Measurements from ENCODE around the gene GSN. TPM values are rescaled to one million over a fixed set of nuclear protein-coding genes. Genes with fewer than 3 reads are reported as not detected.

The GSN gene
- total RNA-seq, 2 experiments from 2014 or later, result 1.9 to 2.2 TPM

DNA sequence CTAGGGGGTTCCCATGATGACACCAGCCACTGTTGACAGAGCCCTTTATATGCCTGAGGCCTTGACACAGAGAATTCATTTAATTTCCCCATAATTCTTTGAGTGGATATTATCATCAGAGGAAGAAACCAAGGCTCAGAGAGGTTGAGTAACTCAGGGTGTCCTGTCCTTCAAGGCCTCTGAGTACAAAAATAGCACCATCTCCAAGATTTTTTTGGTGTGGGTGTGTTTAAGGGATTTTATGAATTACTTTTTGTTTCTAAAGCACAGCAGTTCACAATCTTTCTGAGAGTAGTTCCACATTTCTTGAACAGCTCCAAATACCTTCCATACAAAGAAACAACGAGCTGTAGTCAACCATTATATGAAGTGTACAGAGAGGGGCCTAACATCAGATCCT is 6.2 kb upstream of the GSN start:
- no peak for ATAC-seq
- H3K27me3 Mint-ChIP-seq, result peaks cover 2% of the 10 kb centered on the region
- H3K27ac Mint-ChIP-seq, result no peak overlapping the region
- H3K4me3 Mint-ChIP-seq, result no peak overlapping the region
- ChIA-PET CTCF (interaction anchor here (0.9 to 2.7 kb wide), 3 partner anchors 17 to 138 kb away, joined by 3 to 11 read pairs (median 3); no protein-coding TSS in a partner anchor), POLR2A (no interaction called here)
- TF ChIP-seq, protein P1, sequence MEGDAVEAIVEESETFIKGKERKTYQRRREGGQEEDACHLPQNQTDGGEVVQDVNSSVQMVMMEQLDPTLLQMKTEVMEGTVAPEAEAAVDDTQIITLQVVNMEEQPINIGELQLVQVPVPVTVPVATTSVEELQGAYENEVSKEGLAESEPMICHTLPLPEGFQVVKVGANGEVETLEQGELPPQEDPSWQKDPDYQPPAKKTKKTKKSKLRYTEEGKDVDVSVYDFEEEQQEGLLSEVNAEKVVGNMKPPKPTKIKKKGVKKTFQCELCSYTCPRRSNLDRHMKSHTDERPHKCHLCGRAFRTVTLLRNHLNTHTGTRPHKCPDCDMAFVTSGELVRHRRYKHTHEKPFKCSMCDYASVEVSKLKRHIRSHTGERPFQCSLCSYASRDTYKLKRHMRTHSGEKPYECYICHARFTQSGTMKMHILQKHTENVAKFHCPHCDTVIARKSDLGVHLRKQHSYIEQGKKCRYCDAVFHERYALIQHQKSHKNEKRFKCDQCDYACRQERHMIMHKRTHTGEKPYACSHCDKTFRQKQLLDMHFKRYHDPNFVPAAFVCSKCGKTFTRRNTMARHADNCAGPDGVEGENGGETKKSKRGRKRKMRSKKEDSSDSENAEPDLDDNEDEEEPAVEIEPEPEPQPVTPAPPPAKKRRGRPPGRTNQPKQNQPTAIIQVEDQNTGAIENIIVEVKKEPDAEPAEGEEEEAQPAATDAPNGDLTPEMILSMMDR (IDR thresholded peaks at IDR 0.05), result no peak
- DNase-seq, result no peak
- no peaks in the 10 kb centered on the region for H3K36me3 Mint-ChIP-seq (ENCODE audit: low read depth)
- no peaks in the 10 kb centered on the region for H3K4me1 Mint-ChIP-seq (ENCODE audit: low read depth)
- H3K9me3 Mint-ChIP-seq, result no peaks in the 10 kb centered on the region
- intact Hi-C loops (cut with micrococcal nuclease), result no loop called here

DNA sequence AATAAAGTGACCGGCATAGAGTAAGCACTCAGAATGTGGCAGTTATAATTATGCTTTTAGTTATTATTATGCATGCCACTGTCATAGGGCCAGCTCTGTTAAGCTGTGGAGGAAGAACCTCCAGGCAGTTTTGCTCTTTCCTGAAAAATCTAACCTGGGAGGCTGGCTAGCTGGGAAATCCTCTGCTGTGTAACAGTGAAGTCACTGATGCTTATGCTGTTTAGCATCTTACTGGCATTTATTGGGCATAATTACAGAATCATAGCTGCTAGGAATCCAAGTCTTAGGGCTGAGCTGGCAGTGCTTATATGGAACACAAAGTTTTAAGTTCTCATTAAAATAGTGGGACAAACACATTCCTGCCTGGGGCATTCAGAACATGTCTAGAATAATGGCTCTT is 5.5 kb upstream of the GSN start:
- Mint-ChIP-seq H3K27ac (no peak overlapping the region), H3K9me3 (no peaks in the 10 kb centered on the region), H3K4me3 (no peak overlapping the region), H3K36me3 (ENCODE audit: low read depth) (no peaks in the 10 kb centered on the region), H3K4me1 (ENCODE audit: low read depth) (no peaks in the 10 kb centered on the region), H3K27me3 (peaks cover 4% of the 10 kb centered on the region)
- ChIA-PET POLR2A (no interaction called here), CTCF (interaction anchor here (0.6 to 2.7 kb wide), 4 partner anchors 16 to 137 kb away, joined by 3 to 11 read pairs (median 3); no protein-coding TSS in a partner anchor)
- ATAC-seq (no peak), DNase-seq (no peak)
- intact Hi-C loops (cut with micrococcal nuclease), result no loop called here
- TF ChIP-seq, protein P1 (IDR thresholded peaks at IDR 0.05), result no peak

DNA sequence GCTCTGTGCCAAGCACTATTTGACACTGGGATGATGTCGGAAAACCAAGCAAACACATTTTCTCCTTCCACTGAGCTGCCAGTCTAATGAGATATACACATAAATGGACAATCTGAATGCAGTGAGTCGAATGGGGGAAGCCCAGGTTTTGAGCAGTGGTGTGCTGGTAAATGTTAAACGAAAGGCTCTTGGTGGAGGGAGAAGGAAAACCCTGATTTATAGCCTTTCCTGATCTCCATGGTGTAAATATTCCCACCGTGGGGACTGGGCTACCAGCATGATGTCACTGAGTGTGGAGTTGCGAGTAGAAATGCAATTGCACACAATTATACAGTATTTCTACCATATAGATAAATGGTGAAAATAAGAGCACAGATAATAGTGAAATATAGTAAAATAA is 5.0 kb upstream of the GSN start:
- ATAC-seq (no peak), DNase-seq (no peak)
- Mint-ChIP-seq H3K4me3 (no peak overlapping the region), H3K9me3 (no peaks in the 10 kb centered on the region), H3K27me3 (peaks cover 7% of the 10 kb centered on the region), H3K27ac (no peak overlapping the region), H3K4me1 (ENCODE audit: low read depth) (peaks cover 2% of the 10 kb centered on the region), H3K36me3 (ENCODE audit: low read depth) (no peaks in the 10 kb centered on the region)
- CTCF ChIA-PET, result interaction anchor here (0.6 to 1.5 kb wide), 2 partner anchors 16 to 137 kb away, joined by 3 read pairs; no protein-coding TSS in a partner anchor
- POLR2A ChIA-PET, result no interaction called here
- TF ChIP-seq, protein P1 (IDR thresholded peaks at IDR 0.05), result no peak
- intact Hi-C loops (cut with micrococcal nuclease), result no loop called here

DNA sequence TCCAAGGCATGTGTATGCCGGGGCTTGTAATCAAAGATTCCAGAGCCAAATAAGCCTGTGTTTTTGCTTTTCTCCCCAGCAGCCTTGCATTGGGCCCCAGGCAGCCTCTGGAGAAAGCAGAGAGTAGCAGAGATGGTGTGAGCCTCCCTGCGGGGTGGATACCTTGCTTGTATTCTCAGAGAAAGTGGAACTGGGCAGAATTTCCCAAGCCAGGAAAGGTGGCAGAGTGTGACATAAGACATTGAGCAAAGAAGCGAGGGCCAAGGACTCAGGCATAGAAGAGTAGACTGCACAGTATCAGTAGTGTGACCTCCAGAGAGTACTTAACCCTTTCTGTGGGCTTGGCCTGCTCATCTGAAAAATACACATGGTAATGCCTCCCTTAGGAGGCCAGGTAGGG is 1.6 kb upstream of the GSN start:
- H3K4me3 Mint-ChIP-seq, result no peak overlapping the region
- ChIA-PET POLR2A (interaction anchor here (1.5 kb wide), 1 partner anchor 9 kb away, joined by 3 read pairs; no protein-coding TSS in a partner anchor), CTCF (no interaction called here)
- intact Hi-C loops (cut with micrococcal nuclease), result no loop called here
- DNase-seq, result no peak
- no peaks in the 10 kb centered on the region for H3K9me3 Mint-ChIP-seq
- H3K27ac Mint-ChIP-seq, result no peak overlapping the region
- no peak for ATAC-seq
- H3K4me1 Mint-ChIP-seq (ENCODE audit: low read depth), result peaks cover 13% of the 10 kb centered on the region
- H3K36me3 Mint-ChIP-seq (ENCODE audit: low read depth), result no peaks in the 10 kb centered on the region
- peaks cover 13% of the 10 kb centered on the region for H3K27me3 Mint-ChIP-seq
- TF ChIP-seq, protein P1 (IDR thresholded peaks at IDR 0.05), result no peak

DNA sequence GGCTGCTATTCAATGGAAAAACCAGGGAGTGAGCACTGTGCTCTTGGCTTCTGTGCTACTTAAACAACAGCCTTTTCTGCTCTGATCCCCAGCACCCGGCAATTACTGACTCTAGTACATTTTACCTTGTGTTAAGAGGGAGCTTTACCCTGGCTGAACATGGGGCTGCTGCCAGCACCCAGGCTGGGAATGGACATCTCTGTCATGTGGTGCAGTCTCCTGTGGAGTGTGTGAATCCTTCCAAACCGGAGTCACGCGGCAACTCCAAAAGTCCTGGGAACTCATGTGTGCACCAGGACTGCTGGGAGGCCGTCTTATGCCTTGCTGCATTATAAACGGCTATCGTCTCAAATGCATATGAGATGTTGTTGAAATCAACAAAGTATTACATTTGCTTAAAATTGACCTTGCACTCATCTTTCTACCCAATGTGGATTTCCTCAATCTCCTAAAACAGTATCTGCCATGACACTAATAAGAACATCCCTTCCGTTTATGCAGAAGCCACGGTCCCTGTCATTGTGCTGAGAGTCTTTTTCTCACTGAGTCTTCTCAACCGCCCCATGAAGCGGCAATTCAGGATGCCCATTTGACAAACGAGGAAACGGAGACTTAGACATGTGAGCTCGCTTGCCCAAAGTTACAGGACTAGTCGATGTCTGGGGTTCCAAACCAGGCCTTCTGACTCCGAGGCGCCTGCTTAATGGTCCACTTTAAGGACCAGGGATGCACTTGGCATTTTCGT is 884 bp upstream of the GSN start:
- H3K4me1 Mint-ChIP-seq (ENCODE audit: low read depth), result peaks cover 13% of the 10 kb centered on the region
- no peaks in the 10 kb centered on the region for H3K9me3 Mint-ChIP-seq
- TF ChIP-seq, protein P1 (IDR thresholded peaks at IDR 0.05), result no peak
- peak overlapping the region; percentile 50 for H3K4me3 Mint-ChIP-seq
- H3K36me3 Mint-ChIP-seq (ENCODE audit: low read depth), result no peaks in the 10 kb centered on the region
- intact Hi-C loops (cut with micrococcal nuclease), result no loop called here
- H3K27ac Mint-ChIP-seq, result no peak overlapping the region
- ChIA-PET CTCF (interaction anchor here (1.3 to 4.0 kb wide), 4 partner anchors 11 to 54 kb away, joined by 4 to 24 read pairs (median 8); no protein-coding TSS in a partner anchor), POLR2A (interaction anchor here (1.5 kb wide), 1 partner anchor 10 kb away, joined by 3 read pairs; no protein-coding TSS in a partner anchor)
- DNase-seq, result no peak
- peaks cover 13% of the 10 kb centered on the region for H3K27me3 Mint-ChIP-seq
- no peak for ATAC-seq

All from activated CD8-positive, alpha-beta T cell treated with anti-CD3 and anti-CD28 coated beads for 36 hours (primary cell).